Gastrocnemius medialis (tissue), 4 donors: Measurements from ENCODE around the gene MAP4K5.

Source experiments
- POLR2A ChIP-seq, 2 donors: fragments of 450-650 bp; IDR thresholded peaks; one replicate each; pipeline ENCODE4 v1.6.1; 2017; ENCODE audit warnings: antibody characterized with exemption in 2 of 2, mild to moderate bottlenecking in 2 of 2, moderate library complexity in 2 of 2
- TF ChIP-seq, protein P1 (sequence below), 5 experiments: fragments of 450-650 bp in 3 of 5; fragments of 200-600 bp in 2 of 5; sonication (generic) in 2 of 5; IDR thresholded peaks in 4 of 5; conservative IDR thresholded peaks in 1 of 5; 1 replicate in 4 of 5; 2 replicates in 1 of 5; pipeline ENCODE4 v1.5.1; 2016 to 2019; ENCODE audit warnings: antibody characterized with exemption in 5 of 5, mild to moderate bottlenecking in 3 of 5, moderate library complexity in 3 of 5

DNA sequence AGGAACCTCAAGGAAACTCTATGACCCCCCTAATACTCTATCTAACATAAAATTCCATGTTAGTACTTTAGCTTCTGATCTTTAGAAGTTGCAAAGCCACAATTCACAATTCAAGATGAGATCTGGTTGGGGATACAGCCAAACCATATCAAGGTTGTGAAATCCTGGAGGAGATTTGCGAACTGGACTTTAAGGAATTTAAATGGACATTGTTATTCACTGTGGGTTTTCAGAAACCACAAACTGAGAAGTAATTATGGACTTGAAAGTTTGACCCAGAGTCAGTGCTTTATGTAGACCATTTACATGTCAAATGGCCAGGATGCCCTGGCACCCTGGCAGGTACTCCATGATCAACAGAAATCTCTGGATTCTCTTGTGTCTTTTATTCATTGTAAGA lies 121.4 kb downstream of the MAP4K5 start:
- no peak for TF ChIP-seq POLR2A (IDR thresholded peaks at IDR 0.05)
- TF ChIP-seq, protein P1, sequence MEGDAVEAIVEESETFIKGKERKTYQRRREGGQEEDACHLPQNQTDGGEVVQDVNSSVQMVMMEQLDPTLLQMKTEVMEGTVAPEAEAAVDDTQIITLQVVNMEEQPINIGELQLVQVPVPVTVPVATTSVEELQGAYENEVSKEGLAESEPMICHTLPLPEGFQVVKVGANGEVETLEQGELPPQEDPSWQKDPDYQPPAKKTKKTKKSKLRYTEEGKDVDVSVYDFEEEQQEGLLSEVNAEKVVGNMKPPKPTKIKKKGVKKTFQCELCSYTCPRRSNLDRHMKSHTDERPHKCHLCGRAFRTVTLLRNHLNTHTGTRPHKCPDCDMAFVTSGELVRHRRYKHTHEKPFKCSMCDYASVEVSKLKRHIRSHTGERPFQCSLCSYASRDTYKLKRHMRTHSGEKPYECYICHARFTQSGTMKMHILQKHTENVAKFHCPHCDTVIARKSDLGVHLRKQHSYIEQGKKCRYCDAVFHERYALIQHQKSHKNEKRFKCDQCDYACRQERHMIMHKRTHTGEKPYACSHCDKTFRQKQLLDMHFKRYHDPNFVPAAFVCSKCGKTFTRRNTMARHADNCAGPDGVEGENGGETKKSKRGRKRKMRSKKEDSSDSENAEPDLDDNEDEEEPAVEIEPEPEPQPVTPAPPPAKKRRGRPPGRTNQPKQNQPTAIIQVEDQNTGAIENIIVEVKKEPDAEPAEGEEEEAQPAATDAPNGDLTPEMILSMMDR (IDR thresholded peaks at IDR 0.05 in 4 of 5, conservative IDR thresholded peaks at IDR 0.05 in 1 of 5): no peak
